Lung (tissue), 12 donors: ENCODE data around the gene MOBP. TPM values are rescaled to one million over a fixed set of nuclear protein-coding genes. Genes with fewer than 3 reads are reported as not detected.

Experiments used
- ATAC-seq: fragments of 200-7000 bp; cut with Tn5 transposase; one replicate; pipeline ENCODE4 v1.9.1; 2020; ENCODE audit warnings: moderate number of reproducible peaks; ENCODE audit not compliant: insufficient read depth, low FRiP score
- DNase-seq, 3 donors: peaks; one replicate each; pipeline ENCODE4 v3.0.0-alpha.2; 2013 to 2017
- H3K27ac ChIP-seq, 2 donors: one replicate each; pipeline ENCODE4 v1.5.1; 2013; ENCODE audit warnings: mild to moderate bottlenecking in 2 of 2, moderate library complexity in 2 of 2, control low read depth in 1 of 2, inconsistent platforms in 1 of 2, low read depth in 1 of 2, low read length in 1 of 2
- H3K27me3 ChIP-seq, 3 donors: one replicate each; pipeline ENCODE4 v1.5.1; 2013; ENCODE audit warnings: low read length in 2 of 3; ENCODE audit not compliant: control insufficient read depth in 3 of 3, insufficient read depth in 3 of 3
- H3K36me3 ChIP-seq, 4 donors: one replicate each; pipeline ENCODE4 v1.5.1; 2013; ENCODE audit warnings: low read length in 4 of 4, mild to moderate bottlenecking in 1 of 4, moderate library complexity in 1 of 4; ENCODE audit not compliant: control insufficient read depth in 4 of 4, insufficient read depth in 4 of 4
- H3K4me1 ChIP-seq, 5 donors: one replicate each; pipeline ENCODE4 v1.5.1; 2013; ENCODE audit warnings: low read length in 5 of 5, mild to moderate bottlenecking in 2 of 5, moderate library complexity in 1 of 5; ENCODE audit not compliant: control insufficient read depth in 5 of 5, insufficient read depth in 5 of 5
- H3K4me3 ChIP-seq: one replicate; pipeline ENCODE4 v1.5.1; 2013; ENCODE audit warnings: mild to moderate bottlenecking, control low read depth, moderate library complexity
- H3K9ac ChIP-seq, 2 donors: one replicate each; pipeline ENCODE4 v1.5.1; 2013; ENCODE audit warnings: low read length in 2 of 2, control low read depth in 1 of 2; ENCODE audit not compliant: insufficient read depth in 1 of 2
- H3K9me3 ChIP-seq, 4 donors: one replicate each; pipeline ENCODE4 v1.5.1; 2013; ENCODE audit warnings: low read length in 3 of 4, mild to moderate bottlenecking in 1 of 4, moderate library complexity in 1 of 4; ENCODE audit not compliant: control insufficient read depth in 4 of 4, insufficient read depth in 3 of 4
- CTCF ChIP-seq: IDR thresholded peaks from 2 replicates; pipeline ENCODE4 v1.5.1; 2012; ENCODE audit warnings: mild to moderate bottlenecking; ENCODE audit errors: control extremely low read depth, extremely low read depth
- WGBS, 2 donors: extraction: QIAGEN DNeasy Blood & Tissue Kit; methylation state at CpG; one replicate each; pipeline ENCODE4 v1.1.7; 2013; 5-methylcytosine and 5-hydroxymethylcytosine counted together
- polyA plus RNA-seq, 2 donors: library from polyadenylated mRNA; stranded (reverse); fragments of 200-250 nt; gene quantifications; one replicate each; pipeline ENCODE4 v1.2.1, GENCODE V29; 2013
- total RNA-seq, 2 donors: library from RNA; depleted of rRNA in 1 of 2; stranded (reverse); fragments of >200 nt in 1 of 2; gene quantifications; one replicate each; pipeline ENCODE4 v1.2.1, GENCODE V29; 2014 to 2021
- donor health status: control.
- donor health status: control.
- donor health status: Bipolar disorder and iron deficiency.
- donor health status: healthy.
- donor health status: DM: yes; HTN: yes; CAD: no.

MOBP gene
- total and polyA plus RNA-seq, 4 donors: 0.10 to 0.18 (median 0.16) TPM

DNA sequence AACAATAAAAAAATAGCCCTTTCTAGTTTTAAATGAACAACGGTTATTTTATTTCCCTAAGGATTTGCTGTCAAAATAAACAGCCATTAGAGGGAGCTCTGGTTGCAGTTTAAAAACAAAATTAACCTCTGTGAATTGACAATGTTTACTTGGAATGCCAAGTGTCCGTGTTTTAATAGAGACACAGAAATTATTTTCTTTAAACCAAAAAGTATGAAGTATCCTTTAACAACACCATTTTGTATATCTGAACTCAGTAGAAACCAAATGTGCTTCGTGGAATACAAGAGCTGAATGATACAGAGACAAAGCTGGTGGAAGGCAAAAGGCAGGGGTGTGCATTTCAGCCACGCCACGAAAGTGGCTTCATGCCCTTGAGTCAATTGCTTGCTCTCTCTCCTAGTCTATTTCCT lies 74.4 kb downstream of the MOBP start:
- Histone ChIP-seq H3K4me3 (no peak overlapping the region), H3K36me3 (no peaks in the 10 kb centered on the region), H3K27me3 (no peaks in the 10 kb centered on the region), H3K9ac (no peak overlapping the region), H3K27ac (no peak overlapping the region), H3K4me1 (no peaks in the 10 kb centered on the region), H3K9me3 (no peaks in the 10 kb centered on the region)
- DNase-seq: peak in 2 of 3 donors; percentile 1 to 9
- no peak for TF ChIP-seq CTCF
- WGBS, 2 donors: 28 to 50% methylated on average over 5 of the region's 5 CpGs
- no peak for ATAC-seq

DNA sequence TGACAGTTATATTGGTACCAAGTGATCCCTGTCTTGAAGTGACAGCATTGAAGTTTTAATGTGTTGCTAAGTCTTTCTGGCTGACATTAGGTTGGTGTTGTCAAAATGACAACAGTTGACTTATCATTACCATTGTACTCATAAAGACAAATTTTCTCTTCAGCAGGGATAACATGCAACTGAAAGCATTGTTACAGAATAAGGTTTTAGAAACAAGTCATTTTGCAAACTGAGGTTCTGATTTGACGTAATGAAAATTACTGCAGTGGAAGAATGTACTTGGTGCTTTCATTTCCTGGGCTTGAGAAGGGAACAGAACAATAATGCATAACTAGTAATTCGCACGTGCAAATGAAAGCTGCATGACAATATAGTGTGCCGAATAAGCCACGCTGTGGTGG lies 75.1 kb downstream of the MOBP start:
- Histone ChIP-seq H3K27me3 (no peaks in the 10 kb centered on the region), H3K4me3 (no peak overlapping the region), H3K9ac (no peak overlapping the region), H3K9me3 (no peaks in the 10 kb centered on the region), H3K27ac (no peak overlapping the region), H3K36me3 (no peaks in the 10 kb centered on the region), H3K4me1 (no peaks in the 10 kb centered on the region)
- WGBS, 2 donors: 85 to 93% methylated on average over 5 of the region's 5 CpGs
- TF ChIP-seq CTCF: no peak
- no peak for ATAC-seq
- DNase-seq: no peak

GRCh38 chr3:39548282-39548681 lies 80.8 kb downstream of the MOBP start:
- ATAC-seq (no peak), DNase-seq (no peak)
- H3K4me3 ChIP-seq: no peak overlapping the region
- H3K9ac ChIP-seq: no peak overlapping the region
- H3K4me1 ChIP-seq: no peaks in the 10 kb centered on the region
- 53 to 68% methylated on average over 3 of the region's 3 CpGs for WGBS, 2 donors
- no peak for TF ChIP-seq CTCF
- H3K36me3 ChIP-seq: no peaks in the 10 kb centered on the region
- H3K27ac ChIP-seq: no peak overlapping the region
- H3K9me3 ChIP-seq: peaks cover 0 to 2% (median 0%) of the 10 kb centered on the region in 4 donors
- H3K27me3 ChIP-seq: no peaks in the 10 kb centered on the region

- WGBS, 2 donors: 82 to 87% methylated on average over 8 of the region's 8 CpGs
- DNase-seq: no peak
- H3K27ac ChIP-seq: no peak overlapping the region
These were observed 83.0 kb downstream of the MOBP start for GRCh38 chr3:39550354-39551051.

More at GRCh38 chr3:39550354-39551051, 83.0 kb downstream of the MOBP start:
- ATAC-seq: no peak
- no peak overlapping the region for H3K9ac ChIP-seq
- H3K9me3 ChIP-seq: peaks cover 0 to 2% (median 0%) of the 10 kb centered on the region in 4 donors
- no peak for TF ChIP-seq CTCF
- H3K27me3 ChIP-seq: no peaks in the 10 kb centered on the region
- H3K4me3 ChIP-seq: no peak overlapping the region
- no peaks in the 10 kb centered on the region for H3K36me3 ChIP-seq
- no peaks in the 10 kb centered on the region for H3K4me1 ChIP-seq
